ENCODE results near the gene SNX24. TPM values are rescaled to one million over a fixed set of nuclear protein-coding genes. Genes with fewer than 3 reads are reported as not detected.

The SNX24 gene
- total and polyA plus RNA-seq, 9 of the 15 experiments (the other 6 are each of a cell fraction or from before 2014, with no cell fraction given): 5.3 to 10.1 (median 7.9) TPM

DNA sequence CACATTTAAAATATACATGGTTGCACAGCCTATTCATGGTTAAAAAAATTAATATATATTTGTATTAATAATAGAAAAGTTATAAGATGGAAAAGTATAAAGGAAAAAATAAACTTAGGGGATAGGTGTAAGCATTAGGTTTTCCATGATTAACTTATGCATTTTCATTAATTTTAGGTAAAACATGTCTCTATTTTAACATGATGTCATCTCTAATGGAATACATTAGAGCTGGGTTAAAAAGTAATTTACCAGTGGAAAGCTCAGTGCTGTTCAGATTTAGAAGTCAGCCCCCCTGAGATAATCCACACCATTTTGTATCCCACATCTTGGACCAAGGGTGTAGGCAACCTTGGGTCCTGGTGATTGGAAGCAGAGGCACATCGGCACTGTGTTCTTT, 49.7 kb downstream of the SNX24 start:
- Histone ChIP-seq H3K4me3 (no peak overlapping the region), H3K9me1 (ENCODE audit: control insufficient read depth, insufficient read depth, low read length) (no peaks in the 10 kb centered on the region), H3K9me3 (replicated peaks; ENCODE audit: control insufficient read depth, insufficient read depth, low read depth, low read length) (no peaks in the 10 kb centered on the region), H4K20me1 (replicated peaks; ENCODE audit: control insufficient read depth, insufficient read depth, low read length) (no peaks in the 10 kb centered on the region), H3K27ac (ENCODE audit: extremely low read depth, low read depth, low read length) (no peak overlapping the region), H3K79me2 (ENCODE audit: control insufficient read depth, insufficient read depth, low read length) (no peaks in the 10 kb centered on the region), H3K36me3 (ENCODE audit: control insufficient read depth, insufficient read depth, low read length) (no peaks in the 10 kb centered on the region), H3K9ac (ENCODE audit: insufficient read depth in 1 of 2, low read depth in 2 of 2, low read length in 2 of 2) (peak overlapping the region in 1 of 2 experiments; percentile 35; a peak in 1 of 4 replicates), H2AFZ (ENCODE audit: low read depth, low read length) (no peak overlapping the region), H3K4me2 (ENCODE audit: insufficient read depth, low read length) (no peak overlapping the region), H3K4me1 (replicated peaks in 1 of 2; ENCODE audit: control insufficient read depth in 2 of 2, insufficient read depth in 2 of 2, low read length in 2 of 2) (no peaks in the 10 kb centered on the region), H3K27me3 (ENCODE audit: control insufficient read depth in 2 of 2, insufficient read depth in 2 of 2, low read length in 2 of 2) (no peaks in the 10 kb centered on the region)
- in situ Hi-C loops (cut with MboI): no loop called here
- POLR2A ChIA-PET: no interaction called here
- CTCF ChIA-PET (ENCODE audit: low intra/inter-chr PET ratio): interaction anchor here (0.7 kb wide), 1 partner anchor 121 kb away, joined by 3 read pairs; no protein-coding TSS in a partner anchor
- TF ChIP-seq CCNT2 (IDR thresholded peaks at IDR 0.05; ENCODE audit: borderline replicate concordance, extremely low read depth, insufficient read length, low read depth, low read length) (no peak), NFATC3 (IDR thresholded peaks at IDR 0.05) (no peak), GATAD2B (IDR thresholded peaks at IDR 0.05; ENCODE audit: borderline replicate concordance) (no peak), DNMT1 (IDR thresholded peaks at IDR 0.05) (no peak), ILF3 (IDR thresholded peaks at IDR 0.05; ENCODE audit: borderline replicate concordance) (no peak)
- TF ChIP-seq, protein P1, sequence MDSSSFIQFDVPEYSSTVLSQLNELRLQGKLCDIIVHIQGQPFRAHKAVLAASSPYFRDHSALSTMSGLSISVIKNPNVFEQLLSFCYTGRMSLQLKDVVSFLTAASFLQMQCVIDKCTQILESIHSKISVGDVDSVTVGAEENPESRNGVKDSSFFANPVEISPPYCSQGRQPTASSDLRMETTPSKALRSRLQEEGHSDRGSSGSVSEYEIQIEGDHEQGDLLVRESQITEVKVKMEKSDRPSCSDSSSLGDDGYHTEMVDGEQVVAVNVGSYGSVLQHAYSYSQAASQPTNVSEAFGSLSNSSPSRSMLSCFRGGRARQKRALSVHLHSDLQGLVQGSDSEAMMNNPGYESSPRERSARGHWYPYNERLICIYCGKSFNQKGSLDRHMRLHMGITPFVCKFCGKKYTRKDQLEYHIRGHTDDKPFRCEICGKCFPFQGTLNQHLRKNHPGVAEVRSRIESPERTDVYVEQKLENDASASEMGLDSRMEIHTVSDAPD (CRISPR knock-in tag; IDR thresholded peaks at IDR 0.05): no peak
- FAIRE-seq: no peak
- no TSS peak for BruUV-seq (replicated peaks)
- no peak for ATAC-seq
- intact Hi-C loops (cut with micrococcal nuclease): loop anchor here (5.0 kb wide), 1 partner anchor 378 kb away; no protein-coding TSS in a partner anchor
- WGBS (ENCODE audit: insufficient coverage, low coverage, missing lambda C conversion rate): 29% methylated on average over 1 of the region's 1 CpG
- no peak for DNase-seq (ENCODE audit: extremely low read depth in 1 of 4, low spot score in 3 of 4)
